Measurements from ENCODE around the gene DMRTC2. TPM values are rescaled to one million over a fixed set of nuclear protein-coding genes. Genes with fewer than 3 reads are reported as not detected.

The DMRTC2 gene
- total and polyA plus RNA-seq, 9 of the 15 experiments (the other 6 are each of a cell fraction or from before 2014, with no cell fraction given): 0.03 TPM; not detected in 8

- H3K36me3 ChIP-seq (ENCODE audit: control insufficient read depth, insufficient read depth, low read length): peaks cover 79% of the 10 kb centered on the region
- BruUV-seq (replicated peaks): no TSS peak
- H4K20me1 ChIP-seq (replicated peaks; ENCODE audit: control insufficient read depth, insufficient read depth, low read length): no peaks in the 10 kb centered on the region
- FAIRE-seq (no peak), DNase-seq (ENCODE audit: extremely low read depth in 1 of 4, low spot score in 3 of 4) (peak in 2 of 4 experiments; percentile 53 to 59), ATAC-seq (peak; percentile 62)
- in situ Hi-C loops (cut with MboI) (no loop called here), intact Hi-C loops (cut with micrococcal nuclease) (no loop called here)
- ChIA-PET POLR2A (no interaction called here), CTCF (ENCODE audit: low intra/inter-chr PET ratio) (no interaction called here)
- H3K79me2 ChIP-seq (ENCODE audit: control insufficient read depth, insufficient read depth, low read length): no peaks in the 10 kb centered on the region
- H3K9me3 ChIP-seq (replicated peaks; ENCODE audit: control insufficient read depth, insufficient read depth, low read depth, low read length): no peaks in the 10 kb centered on the region
- TF ChIP-seq JUN (IDR thresholded peaks at IDR 0.05; ENCODE audit: borderline replicate concordance, low read depth, low read length): no peak
- TF ChIP-seq JUN (CRISPR knock-in tag; IDR thresholded peaks at IDR 0.05; ENCODE audit: borderline replicate concordance): no peak
- no peak for TF ChIP-seq RAD51 (IDR thresholded peaks at IDR 0.05; ENCODE audit: borderline replicate concordance, low read depth)
- H3K4me3 ChIP-seq: no peak overlapping the region
- H3K9ac ChIP-seq (ENCODE audit: insufficient read depth in 1 of 2, low read depth in 2 of 2, low read length in 2 of 2): no peak overlapping the region
- peaks cover 0 to 23% of the 10 kb centered on the region in 2 experiments; a peak in 2 of 5 replicates for H3K4me1 ChIP-seq (replicated peaks in 1 of 2; ENCODE audit: control insufficient read depth in 2 of 2, insufficient read depth in 2 of 2, low read length in 2 of 2)
- no peaks in the 10 kb centered on the region for H3K27me3 ChIP-seq (ENCODE audit: control insufficient read depth in 2 of 2, insufficient read depth in 2 of 2, low read length in 2 of 2)
- 75% methylated on average over 2 of the region's 3 CpGs for WGBS (ENCODE audit: insufficient coverage, low coverage, missing lambda C conversion rate)
- H3K4me2 ChIP-seq (ENCODE audit: insufficient read depth, low read length): no peak overlapping the region
- no peak overlapping the region for H2AFZ ChIP-seq (ENCODE audit: low read depth, low read length)
- H3K9me1 ChIP-seq (ENCODE audit: control insufficient read depth, insufficient read depth, low read length): no peaks in the 10 kb centered on the region
- H3K27ac ChIP-seq (ENCODE audit: extremely low read depth, low read depth, low read length): no peak overlapping the region
Observed at GRCh38 chr19:41897181-41897580, 52.3 kb downstream of the DMRTC2 start.

- CTCF ChIA-PET (ENCODE audit: low intra/inter-chr PET ratio): no interaction called here
- TF ChIP-seq RNF2 (IDR thresholded peaks at IDR 0.05) (no peak), THAP7 (CRISPR knock-in tag; IDR thresholded peaks at IDR 0.05) (no peak), SRSF9 (IDR thresholded peaks at IDR 0.05; ENCODE audit: borderline replicate concordance, low read depth, low read length) (no peak), ZNF785 (CRISPR knock-in tag; IDR thresholded peaks at IDR 0.05) (no peak), MTA2 (IDR thresholded peaks at IDR 0.05; ENCODE audit: low read depth) (no peak), POLR2G (IDR thresholded peaks at IDR 0.05; ENCODE audit: low read depth, low read length) (no peak), RBFOX2 (IDR thresholded peaks at IDR 0.05; ENCODE audit: low read depth, low read length) (peak; percentile 25; the same call in 1 of the 2 replicates), CEBPZ (IDR thresholded peaks at IDR 0.05; ENCODE audit: borderline replicate concordance, low read depth, low read length) (no peak)
- TF ChIP-seq, protein P1, sequence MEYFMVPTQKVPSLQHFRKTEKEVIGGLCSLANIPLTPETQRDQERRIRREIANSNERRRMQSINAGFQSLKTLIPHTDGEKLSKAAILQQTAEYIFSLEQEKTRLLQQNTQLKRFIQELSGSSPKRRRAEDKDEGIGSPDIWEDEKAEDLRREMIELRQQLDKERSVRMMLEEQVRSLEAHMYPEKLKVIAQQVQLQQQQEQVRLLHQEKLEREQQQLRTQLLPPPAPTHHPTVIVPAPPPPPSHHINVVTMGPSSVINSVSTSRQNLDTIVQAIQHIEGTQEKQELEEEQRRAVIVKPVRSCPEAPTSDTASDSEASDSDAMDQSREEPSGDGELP (CRISPR knock-in tag; IDR thresholded peaks at IDR 0.05; ENCODE audit: borderline replicate concordance): peak; percentile 12; the same call in 1 of the 2 replicates
Observed at GRCh38 chr19:41897820-41898219, 53.0 kb downstream of the DMRTC2 start.

More at GRCh38 chr19:41897820-41898219, 53.0 kb downstream of the DMRTC2 start:
- Histone ChIP-seq H3K9ac (ENCODE audit: insufficient read depth in 1 of 2, low read depth in 2 of 2, low read length in 2 of 2) (peak overlapping the region in 1 of 2 experiments; percentile 71; a peak in 2 of 4 replicates), H3K27me3 (ENCODE audit: control insufficient read depth in 2 of 2, insufficient read depth in 2 of 2, low read length in 2 of 2) (no peaks in the 10 kb centered on the region), H3K4me1 (replicated peaks in 1 of 2; ENCODE audit: control insufficient read depth in 2 of 2, insufficient read depth in 2 of 2, low read length in 2 of 2) (peaks cover 0 to 21% of the 10 kb centered on the region in 2 experiments; a peak in 2 of 5 replicates), H4K20me1 (replicated peaks; ENCODE audit: control insufficient read depth, insufficient read depth, low read length) (no peaks in the 10 kb centered on the region), H3K4me3 (no peak overlapping the region), H3K9me1 (ENCODE audit: control insufficient read depth, insufficient read depth, low read length) (no peaks in the 10 kb centered on the region), H3K79me2 (ENCODE audit: control insufficient read depth, insufficient read depth, low read length) (no peaks in the 10 kb centered on the region), H3K36me3 (ENCODE audit: control insufficient read depth, insufficient read depth, low read length) (peaks cover 79% of the 10 kb centered on the region), H2AFZ (ENCODE audit: low read depth, low read length) (no peak overlapping the region), H3K4me2 (ENCODE audit: insufficient read depth, low read length) (no peak overlapping the region), H3K27ac (ENCODE audit: extremely low read depth, low read depth, low read length) (no peak overlapping the region), H3K9me3 (replicated peaks; ENCODE audit: control insufficient read depth, insufficient read depth, low read depth, low read length) (no peaks in the 10 kb centered on the region)
- POLR2A ChIA-PET: no interaction called here
- no TSS peak for BruUV-seq (replicated peaks)
- ATAC-seq (no peak), FAIRE-seq (no peak), DNase-seq (ENCODE audit: extremely low read depth in 1 of 4, low spot score in 3 of 4) (peak in 1 of 4 experiments; percentile 12)
- intact Hi-C loops (cut with micrococcal nuclease): no loop called here
- in situ Hi-C loops (cut with MboI): no loop called here
- 79% methylated on average over 8 of the region's 24 CpGs for WGBS (ENCODE audit: insufficient coverage, low coverage, missing lambda C conversion rate)
